ENCODE data around the gene CASZ1. TPM values are rescaled to one million over a fixed set of nuclear protein-coding genes. Genes with fewer than 3 reads are reported as not detected.

Gene CASZ1
- total RNA-seq, 2 donors from 2014 or later, result 1.6 to 1.8 TPM

DNA sequence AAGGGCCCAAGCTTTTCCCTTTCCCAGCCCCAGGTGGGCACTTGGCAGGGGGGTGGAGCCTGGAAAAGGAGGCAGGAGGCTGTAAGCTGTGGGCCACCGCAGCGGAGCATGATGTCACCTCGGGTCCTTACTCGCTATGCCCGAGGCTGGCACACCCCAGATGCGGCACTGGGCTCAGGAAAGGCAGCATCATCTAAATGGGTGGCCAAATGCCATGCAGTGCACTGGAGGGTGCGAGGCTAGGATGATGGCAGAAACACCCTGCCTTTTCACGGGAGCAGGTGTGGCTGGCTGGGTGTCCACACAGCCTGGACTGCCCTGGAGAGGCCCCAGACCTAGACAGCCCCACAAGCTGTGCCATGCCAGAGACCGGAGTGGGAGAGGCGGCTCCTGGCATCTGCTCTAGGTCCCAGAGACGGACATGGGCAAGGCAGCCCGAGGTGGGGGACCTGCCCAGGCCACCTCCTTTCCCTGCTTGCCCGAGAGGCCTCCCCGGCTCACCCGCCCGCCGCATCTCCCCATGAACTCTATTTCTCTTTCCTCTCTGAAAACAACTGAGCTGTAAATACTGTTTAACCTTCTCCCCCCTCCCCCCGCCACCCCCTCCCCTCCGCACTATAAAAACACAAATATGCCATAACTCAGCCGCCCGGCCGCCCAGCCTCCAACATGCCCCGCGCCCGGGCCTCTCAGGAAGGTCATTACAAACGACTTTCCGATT lies 124.7 kb downstream of the CASZ1 start:
- no peak overlapping the region for H3K27ac Mint-ChIP-seq
- no peaks in the 10 kb centered on the region for H3K9me3 Mint-ChIP-seq
- no peaks in the 10 kb centered on the region for H3K36me3 Mint-ChIP-seq
- DNase-seq (ENCODE audit: low spot score in 2 of 2), result no peak
- ATAC-seq, result no peak

DNA sequence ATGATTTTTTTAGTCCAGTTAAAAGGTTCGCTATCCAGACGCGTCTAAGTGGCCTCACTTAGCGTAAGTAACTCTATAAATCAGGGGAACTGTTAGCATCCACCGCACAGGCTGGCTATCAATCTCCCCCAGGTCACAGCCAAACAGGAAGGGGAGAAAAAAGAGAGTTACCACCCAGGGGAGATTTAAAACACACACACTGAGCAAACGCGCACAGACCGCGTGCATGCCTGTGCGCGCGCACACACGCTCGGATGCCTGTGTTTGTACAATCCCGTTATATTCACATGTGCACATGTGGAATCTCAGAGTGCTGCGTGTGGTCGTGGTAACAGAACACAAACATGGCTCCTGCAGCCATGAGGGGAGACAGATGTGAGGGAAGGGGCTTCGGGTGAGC lies 125.4 kb downstream of the CASZ1 start:
- H3K27ac Mint-ChIP-seq, result no peak overlapping the region
- ATAC-seq, result no peak
- H3K36me3 Mint-ChIP-seq, result no peaks in the 10 kb centered on the region
- DNase-seq (ENCODE audit: low spot score in 2 of 2), result no peak
- no peaks in the 10 kb centered on the region for H3K9me3 Mint-ChIP-seq

DNA sequence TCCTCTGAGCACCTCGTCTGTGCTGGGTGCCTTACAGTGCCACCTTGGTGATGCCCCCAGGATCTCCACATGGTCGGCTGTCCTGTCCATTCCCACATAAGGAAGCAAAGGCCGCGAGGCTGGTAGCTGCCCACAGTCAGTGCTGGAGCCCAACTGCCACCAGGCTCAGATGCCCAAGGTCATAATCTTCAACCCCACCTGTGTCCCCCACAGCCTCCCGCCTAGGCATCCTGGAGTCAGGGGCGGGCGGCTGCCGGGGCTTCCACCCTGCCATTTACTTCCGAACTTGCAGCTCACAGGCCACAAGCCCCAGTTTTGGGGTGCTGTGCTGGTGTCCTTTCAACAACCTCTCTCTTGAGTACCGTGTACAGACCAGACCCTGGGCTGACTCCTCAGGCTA lies 126.3 kb downstream of the CASZ1 start:
- H3K9me3 Mint-ChIP-seq, result no peaks in the 10 kb centered on the region
- H3K36me3 Mint-ChIP-seq, result no peaks in the 10 kb centered on the region
- no peak for DNase-seq (ENCODE audit: low spot score in 2 of 2)
- no peak for ATAC-seq
- peak overlapping the region in 1 of 2 donors; percentile 72 for H3K27ac Mint-ChIP-seq

DNA sequence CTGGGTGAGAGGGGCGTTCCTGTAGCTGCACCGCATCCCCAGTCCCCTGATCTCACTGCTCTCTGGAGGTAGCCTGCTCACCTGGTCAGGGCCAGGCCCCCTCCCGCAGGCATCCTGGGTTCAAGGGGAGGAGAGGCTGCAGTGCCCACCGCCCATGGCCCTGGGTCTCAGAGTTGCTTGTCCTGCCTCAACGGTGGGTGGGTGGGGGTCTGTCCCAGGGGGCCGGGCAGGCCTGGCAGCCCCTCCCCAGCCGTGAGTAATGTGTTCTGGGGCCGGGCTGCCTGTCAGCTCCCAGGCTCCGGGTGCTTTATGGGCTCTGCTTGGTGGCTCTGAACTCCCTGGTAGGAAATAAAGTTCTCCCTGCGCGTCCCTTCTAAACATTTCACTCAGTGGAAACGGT lies 126.9 kb downstream of the CASZ1 start:
- ATAC-seq (no peak), DNase-seq (ENCODE audit: low spot score in 2 of 2) (no peak)
- H3K36me3 Mint-ChIP-seq, result no peaks in the 10 kb centered on the region
- no peaks in the 10 kb centered on the region for H3K9me3 Mint-ChIP-seq
- H3K27ac Mint-ChIP-seq, result no peak overlapping the region

DNA sequence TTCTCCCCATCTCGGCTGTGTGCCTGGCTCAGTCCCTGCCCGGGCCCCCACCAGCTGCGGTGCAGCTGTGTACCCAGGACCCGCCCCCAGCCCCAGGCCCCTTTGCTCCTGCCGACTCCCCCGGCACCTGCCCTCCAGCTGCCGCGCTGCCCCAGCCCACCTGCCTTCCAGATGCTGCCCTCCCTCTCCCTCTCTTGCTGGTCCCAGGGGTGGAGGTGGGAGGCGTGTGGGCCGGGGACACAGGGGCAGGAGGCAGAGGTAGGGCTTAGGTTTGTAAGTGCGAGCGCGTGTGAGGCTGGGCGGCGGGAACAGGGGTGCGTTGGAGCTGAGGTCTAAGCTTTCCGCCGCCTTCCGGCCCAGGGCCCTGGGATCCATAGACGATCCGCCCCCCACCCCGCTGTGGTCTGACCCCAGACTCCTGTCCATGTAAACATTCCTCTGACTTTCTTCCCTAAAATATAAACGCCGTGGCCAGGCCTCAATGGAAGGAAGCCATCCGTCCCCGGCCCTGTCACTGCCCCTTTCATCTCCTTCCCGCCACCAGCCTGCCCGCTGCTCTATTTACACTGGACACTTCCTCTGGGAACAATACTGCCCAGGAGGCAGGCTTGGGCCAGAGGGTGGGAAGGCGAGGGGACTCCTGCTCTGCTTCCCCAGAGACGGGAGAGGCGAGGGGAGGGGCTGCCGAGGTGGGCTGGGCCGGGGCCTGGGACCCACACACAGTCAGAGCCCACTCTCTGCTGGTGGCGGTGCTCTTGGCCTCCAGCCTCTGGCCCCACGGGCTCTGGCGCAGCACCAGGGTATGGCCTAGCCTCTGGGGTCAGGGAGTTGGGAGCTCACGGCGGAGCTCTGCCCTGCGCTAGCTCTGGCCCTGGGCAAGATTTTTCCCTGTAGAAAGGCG lies 128.3 kb downstream of the CASZ1 start:
- Mint-ChIP-seq H3K27ac (no peak overlapping the region), H3K9me3 (no peaks in the 10 kb centered on the region), H3K36me3 (no peaks in the 10 kb centered on the region)
- ATAC-seq (no peak), DNase-seq (ENCODE audit: low spot score in 2 of 2) (no peak)

DNA sequence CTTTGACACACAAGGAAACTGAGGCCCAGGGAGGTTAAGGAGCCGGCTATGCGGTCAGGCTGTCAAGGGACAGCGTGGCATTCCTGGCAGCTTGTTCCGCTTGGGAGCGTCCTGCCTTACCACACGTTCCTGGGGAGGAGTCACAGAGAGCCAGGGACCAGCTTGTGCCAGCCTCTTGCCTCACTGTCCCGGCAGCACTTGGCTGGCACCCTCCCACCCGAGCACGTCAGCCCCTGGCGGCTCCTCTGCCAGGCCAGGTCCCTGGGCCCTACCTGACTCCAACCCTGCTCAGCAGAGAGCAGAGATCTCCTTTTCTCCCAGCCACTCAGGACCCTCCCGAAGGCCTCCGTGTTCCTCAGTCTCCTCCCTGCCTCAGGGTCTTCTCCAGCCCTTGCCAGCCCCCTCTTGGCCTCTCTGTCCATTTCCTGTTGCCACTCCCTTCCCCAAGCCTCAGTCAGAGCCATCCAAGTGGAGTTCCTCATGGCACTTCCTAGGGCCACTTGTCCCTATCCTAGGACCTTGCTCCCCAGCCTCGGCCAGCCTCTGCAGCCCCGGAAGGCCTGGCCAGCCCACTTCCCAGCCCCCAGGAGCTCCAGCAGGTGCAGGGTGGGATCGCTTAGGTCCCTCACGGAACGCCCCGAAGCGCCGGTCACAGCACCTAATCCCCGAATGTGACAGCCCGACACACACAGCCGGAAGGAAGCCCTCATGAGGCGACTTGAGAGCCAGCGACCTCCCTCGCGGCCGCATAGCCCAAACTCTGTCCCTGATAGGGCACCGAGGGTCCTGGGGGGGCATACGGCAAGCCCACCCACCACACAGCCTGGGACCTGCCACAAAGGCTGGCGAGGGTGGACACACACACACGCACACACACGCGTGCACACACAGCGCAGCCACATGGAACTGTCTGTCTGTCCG lies 130.3 kb downstream of the CASZ1 start:
- DNase-seq (ENCODE audit: low spot score in 2 of 2), result no peak
- Mint-ChIP-seq H3K36me3 (no peaks in the 10 kb centered on the region), H3K27ac (peak overlapping the region in 1 of 2 donors; percentile 23), H3K9me3 (no peaks in the 10 kb centered on the region)
- no peak for ATAC-seq

DNA sequence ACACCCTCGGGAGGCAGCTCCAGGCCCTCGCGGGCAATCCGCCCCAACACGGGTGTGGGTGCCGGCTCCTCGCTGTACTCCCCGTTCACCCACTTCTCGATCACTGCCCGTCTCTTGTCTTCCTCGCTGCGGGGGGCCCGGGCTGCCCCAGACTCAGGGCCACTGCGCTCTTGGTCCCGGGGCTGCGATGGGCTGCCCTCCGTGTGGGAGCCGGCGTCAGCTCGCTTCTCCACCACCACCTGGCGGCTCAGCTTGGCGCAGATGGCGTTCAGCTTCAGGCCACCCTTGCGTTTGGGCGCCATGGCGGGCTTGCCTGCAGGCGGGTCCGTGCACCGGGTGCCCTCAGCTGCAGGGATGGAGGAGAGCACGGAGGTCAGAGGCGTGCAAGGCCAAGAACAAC lies 131.2 kb downstream of the CASZ1 start:
- no peak for ATAC-seq
- Mint-ChIP-seq H3K36me3 (no peaks in the 10 kb centered on the region), H3K9me3 (no peaks in the 10 kb centered on the region), H3K27ac (no peak overlapping the region)
- DNase-seq (ENCODE audit: low spot score in 2 of 2), result no peak

DNA sequence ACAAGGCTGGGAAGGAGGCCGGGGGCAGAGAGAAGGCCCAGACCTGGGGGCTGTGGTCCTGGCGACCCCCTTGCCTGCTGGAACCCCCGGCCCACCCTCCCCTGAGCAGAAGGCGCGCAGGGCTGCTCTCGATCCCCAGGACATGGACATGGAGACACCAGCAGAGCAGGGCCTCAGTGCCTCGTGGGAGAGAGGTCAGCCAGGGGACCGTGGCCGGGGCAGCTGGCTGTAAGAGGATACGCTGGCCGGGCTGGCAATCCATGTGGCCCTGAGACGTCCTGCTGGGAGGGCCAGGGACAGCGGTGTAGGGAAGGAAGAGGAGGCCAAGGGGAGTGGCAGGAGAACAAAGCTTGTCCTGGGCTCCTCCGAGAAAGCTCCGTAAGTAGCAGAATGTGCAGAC lies 132.2 kb downstream of the CASZ1 start:
- Mint-ChIP-seq H3K36me3 (no peaks in the 10 kb centered on the region), H3K9me3 (no peaks in the 10 kb centered on the region), H3K27ac (no peak overlapping the region)
- no peak for ATAC-seq
- no peak for DNase-seq (ENCODE audit: low spot score in 2 of 2)

DNA sequence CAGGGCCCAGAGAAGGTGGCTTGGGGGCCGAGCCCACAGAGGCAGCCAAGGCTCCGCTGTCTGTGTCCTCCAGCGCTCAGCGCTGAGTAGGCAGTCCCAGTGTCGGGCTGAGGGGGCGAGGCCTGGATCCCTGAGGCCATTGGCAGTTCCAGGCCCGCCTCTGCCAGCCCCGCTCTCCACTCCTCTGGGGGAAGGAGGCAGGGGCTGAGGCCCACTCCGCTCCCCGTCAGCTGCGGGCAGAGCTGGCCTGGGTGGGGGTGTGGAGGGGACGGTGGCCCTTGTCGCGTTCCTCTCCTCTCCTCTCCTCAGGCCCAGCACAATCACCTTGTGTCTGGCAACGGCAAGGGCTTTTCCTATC lies 132.8 kb downstream of the CASZ1 start:
- Mint-ChIP-seq H3K27ac (no peak overlapping the region), H3K36me3 (no peaks in the 10 kb centered on the region), H3K9me3 (no peaks in the 10 kb centered on the region)
- ATAC-seq, result no peak
- no peak for DNase-seq (ENCODE audit: low spot score in 2 of 2)

DNA sequence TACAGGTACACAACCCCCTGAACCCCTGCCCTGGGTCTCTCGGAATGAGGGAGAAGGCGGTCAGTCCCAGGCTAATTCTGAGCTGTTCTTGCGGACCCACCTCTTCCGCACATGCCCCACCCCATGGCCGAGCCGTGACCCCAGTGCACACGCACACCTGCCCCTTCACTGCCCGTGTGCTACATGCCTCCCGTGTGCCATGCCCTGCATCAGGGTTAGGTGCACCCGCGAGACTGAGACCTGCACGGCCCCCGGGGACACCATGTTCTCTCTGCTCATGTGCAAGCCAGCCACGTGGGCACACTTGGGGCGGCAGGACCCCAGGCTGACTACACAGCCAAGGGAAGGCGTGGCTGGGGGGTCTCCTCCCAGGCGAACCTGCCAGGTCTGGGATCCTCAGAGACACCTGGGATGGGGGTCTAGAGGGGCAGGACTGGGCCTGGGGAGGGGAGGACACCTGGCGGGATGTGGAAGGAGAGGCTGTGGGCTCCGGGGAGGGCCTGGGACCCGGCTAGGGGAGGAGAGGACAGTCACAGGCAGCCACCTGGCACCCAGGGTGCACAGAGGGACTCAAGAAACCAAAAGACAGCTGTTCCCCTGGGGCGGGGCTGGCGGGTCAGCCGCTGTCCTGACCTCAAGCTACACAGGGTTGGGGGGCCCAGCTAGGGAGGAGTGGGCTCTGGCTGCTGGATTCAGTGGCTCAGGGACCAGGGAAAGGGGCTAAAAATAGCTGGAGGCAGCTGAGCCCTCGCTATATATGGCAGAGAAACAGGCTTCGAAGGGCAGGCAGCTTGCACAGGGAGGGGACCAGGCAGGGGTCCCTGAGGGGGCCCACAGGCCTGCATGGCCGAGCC lies 133.4 kb downstream of the CASZ1 start:
- no peaks in the 10 kb centered on the region for H3K9me3 Mint-ChIP-seq
- ATAC-seq, result no peak
- no peaks in the 10 kb centered on the region for H3K36me3 Mint-ChIP-seq
- H3K27ac Mint-ChIP-seq, result no peak overlapping the region
- DNase-seq (ENCODE audit: low spot score in 2 of 2), result no peak

DNA sequence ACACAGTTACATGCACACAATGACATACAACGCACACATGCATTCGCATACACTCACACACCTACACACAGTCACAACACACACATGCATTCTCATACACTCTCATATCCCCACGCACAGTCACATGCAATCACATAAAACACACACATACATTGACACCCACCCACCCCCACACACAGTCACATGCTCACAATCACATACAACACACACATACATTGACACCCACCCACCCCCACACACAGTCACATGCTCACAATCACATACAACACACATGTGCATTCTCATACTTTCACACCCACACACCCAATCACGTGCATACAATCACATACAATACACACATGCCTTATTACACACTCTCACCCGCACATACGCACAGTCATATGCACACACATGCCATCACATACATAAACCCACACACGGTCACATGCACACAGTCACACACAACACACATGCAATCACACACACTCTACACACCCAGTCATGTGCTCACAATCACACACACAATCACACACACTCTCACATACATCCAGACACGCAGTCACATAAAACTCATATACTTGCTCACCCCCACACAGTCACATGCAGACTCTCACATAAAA lies 134.3 kb downstream of the CASZ1 start:
- Mint-ChIP-seq H3K9me3 (no peaks in the 10 kb centered on the region), H3K36me3 (no peaks in the 10 kb centered on the region), H3K27ac (no peak overlapping the region)
- ATAC-seq (no peak), DNase-seq (ENCODE audit: low spot score in 2 of 2) (no peak)

DNA sequence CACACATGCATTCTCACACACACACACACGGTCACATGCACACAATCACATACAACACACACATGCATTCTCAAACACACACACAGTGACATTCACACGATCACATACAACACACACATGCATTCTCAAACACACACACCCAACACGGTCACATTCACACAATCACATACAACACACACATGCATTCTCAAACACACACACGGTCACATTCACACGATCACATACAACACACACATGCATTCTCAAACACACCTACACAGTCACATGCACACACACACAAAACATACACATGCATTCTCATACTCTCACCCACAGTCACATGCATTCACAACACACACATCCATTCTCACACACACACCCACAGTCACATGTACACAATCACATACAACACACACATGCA lies 135.0 kb downstream of the CASZ1 start:
- H3K27ac Mint-ChIP-seq, result no peak overlapping the region
- no peaks in the 10 kb centered on the region for H3K36me3 Mint-ChIP-seq
- DNase-seq (ENCODE audit: low spot score in 2 of 2) (no peak), ATAC-seq (no peak)
- H3K9me3 Mint-ChIP-seq, result no peaks in the 10 kb centered on the region

DNA sequence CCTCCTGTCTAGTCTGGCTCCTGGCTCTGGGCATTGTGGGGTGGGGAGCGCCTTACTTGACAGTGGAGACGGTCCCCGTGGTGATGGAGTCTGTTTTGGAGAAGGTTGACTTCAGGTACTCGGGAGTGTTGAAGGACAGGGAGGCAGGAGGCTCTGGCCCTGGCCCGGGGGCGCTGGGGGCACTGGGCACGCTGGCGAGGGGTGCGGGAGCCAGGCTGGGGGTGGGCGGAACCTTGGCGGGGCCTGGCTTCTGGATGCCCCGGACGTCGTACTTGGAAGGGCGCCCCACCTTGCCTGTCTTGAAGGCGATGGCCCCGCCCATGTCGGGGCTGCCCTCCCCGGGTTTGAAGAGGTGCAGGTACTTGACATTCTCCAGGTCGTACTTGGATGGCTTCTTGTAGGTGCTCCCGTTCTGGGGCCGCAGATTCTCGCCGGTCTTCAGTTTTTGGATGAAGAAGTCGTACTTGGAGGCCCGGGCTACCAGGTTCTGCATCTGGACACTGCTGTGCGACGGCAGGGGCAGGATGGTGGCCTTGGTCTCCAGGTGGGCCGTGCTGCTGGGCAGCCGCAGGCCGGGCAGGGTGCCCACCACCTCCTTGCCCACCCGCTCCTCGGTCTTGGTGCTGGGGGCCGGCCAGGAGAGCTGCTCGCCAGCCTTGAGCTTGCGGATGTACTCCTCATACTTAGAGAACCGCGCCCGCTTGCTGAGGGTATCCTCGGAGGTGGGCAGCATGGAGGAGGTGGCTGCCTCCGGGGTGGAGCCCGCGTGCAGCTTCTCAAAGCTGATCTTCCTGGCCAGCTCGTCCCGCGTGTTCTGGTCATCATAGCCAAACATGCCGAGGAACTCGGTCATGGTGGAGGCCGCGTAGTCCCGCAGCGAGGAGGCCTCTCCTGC lies 136.6 kb downstream of the CASZ1 start:
- Mint-ChIP-seq H3K36me3 (no peaks in the 10 kb centered on the region), H3K27ac (no peak overlapping the region), H3K9me3 (no peaks in the 10 kb centered on the region)
- no peak for DNase-seq (ENCODE audit: low spot score in 2 of 2)
- ATAC-seq, result no peak

DNA sequence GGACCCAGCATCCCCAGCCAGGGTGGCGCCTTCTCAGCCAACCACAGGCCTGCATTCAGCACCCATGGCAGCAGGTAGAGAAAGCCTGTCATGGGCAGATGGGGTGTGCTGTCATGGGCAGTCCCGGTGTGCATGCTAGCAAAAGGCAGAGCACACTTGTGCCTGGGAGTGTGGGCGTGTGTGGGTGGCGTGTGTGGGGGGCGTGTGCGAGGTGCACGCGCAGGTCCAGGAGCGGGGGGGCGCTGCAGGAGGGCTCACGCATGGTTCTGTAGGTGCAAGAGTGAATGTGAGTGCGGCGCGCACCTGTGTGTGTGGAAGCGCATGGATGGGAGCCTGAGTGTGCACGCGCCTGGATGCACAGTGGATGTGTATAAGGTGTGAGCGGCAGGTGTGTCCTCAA lies 137.2 kb downstream of the CASZ1 start:
- no peak overlapping the region for H3K27ac Mint-ChIP-seq
- no peaks in the 10 kb centered on the region for H3K9me3 Mint-ChIP-seq
- ATAC-seq (no peak), DNase-seq (ENCODE audit: low spot score in 2 of 2) (no peak)
- no peaks in the 10 kb centered on the region for H3K36me3 Mint-ChIP-seq

DNA sequence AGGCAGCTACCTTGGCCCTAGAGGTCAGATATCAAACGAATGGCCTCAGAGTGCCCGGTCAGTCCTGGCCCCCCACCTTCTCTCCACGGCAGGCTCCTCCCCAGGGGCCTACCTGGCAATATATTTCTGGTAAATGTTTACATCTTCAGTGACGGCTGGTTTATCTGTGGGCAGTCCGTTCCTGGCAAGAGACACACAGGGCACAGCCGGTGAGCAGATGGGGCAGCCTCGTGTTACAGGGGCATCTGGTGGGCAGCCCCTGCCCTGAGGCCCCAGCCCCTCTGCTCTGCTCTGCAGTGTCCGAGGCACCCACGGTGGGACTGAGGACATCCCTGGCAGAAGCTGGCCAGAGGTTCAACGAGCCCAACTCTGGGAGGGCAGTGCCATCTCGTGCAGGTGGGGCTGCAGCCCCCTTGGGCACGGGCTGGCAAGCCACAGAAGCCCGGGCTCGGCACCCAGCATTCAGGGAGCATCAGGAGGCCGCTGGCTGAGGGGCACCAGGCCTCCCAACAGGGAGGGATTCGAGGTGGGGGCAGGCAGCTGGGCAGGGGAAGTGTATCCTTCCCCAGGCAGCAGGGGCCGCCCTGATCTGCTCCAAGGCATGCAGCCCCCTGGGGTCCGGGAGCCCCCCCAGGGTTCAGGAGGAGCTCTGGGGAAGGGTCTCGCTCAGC lies 137.9 kb downstream of the CASZ1 start:
- DNase-seq (ENCODE audit: low spot score in 2 of 2) (no peak), ATAC-seq (no peak)
- H3K36me3 Mint-ChIP-seq, result no peaks in the 10 kb centered on the region
- H3K27ac Mint-ChIP-seq, result no peak overlapping the region
- H3K9me3 Mint-ChIP-seq, result no peaks in the 10 kb centered on the region
